Measurements from ENCODE around the gene TENT4B.

- TF ChIP-seq CTCF (IDR thresholded peaks at IDR 0.05) (no peak), POLR2AphosphoS5 (IDR thresholded peaks at IDR 0.05; ENCODE audit: insufficient read depth in 1 of 2, low read depth in 1 of 2) (no peak)
Observed at GRCh38 chr16:50192386-50193050, 39.4 kb downstream of the TENT4B start.
